NCI-H1417 (cell line): ENCODE measurements around the gene CACNA1D.

Experiments used
- DNase-seq, 3 experiments: peaks; one replicate each; lab custom pipeline; 2025; lab: John Stamatoyannopoulos, UW

The CACNA1D gene

DNA sequence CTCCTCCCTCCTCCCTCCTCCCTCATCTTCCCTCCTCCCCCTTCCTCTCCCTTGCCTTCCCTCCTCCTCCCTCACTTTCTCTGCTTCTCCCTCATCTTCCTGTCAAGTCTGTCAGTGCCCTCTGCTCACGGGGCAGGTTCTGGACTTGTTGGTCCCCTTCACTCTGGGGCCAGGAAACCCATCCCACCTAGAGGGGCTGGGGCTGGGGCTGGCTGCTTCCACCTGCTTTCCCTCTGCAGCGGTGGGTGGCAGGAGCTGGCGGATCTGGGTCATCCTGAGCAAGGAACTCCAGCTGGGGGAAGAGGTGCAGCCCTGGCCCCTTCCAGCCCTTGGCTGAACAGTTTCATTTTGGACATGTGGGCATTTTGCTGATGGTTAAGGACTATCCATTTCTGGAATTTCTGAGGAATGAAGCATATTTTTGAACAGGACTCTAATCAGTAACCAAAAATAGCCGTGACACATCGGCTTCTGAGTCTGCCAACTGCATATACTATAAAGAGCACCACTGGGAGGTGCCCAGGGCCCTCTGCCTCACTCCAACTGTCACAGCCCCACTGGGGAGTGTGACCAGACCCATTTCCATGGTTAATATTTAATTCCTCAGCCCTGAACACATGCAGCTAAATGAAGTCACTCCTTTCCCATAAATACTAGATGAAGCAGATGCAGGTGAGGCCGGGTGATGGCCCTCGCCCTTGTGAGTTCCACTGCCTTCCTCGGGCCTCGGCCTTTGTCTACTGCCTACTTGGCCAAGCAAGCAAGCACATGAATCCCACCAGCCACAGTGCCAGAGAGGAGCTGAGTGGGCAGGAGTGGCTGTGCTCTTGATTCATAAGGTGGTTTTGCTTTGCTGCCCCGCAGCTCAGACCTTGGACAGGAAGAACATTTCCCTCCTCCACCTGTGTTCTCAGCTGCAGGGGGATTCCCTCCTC lies 312.0 kb downstream of the CACNA1D start:
- no peak for DNase-seq

DNA sequence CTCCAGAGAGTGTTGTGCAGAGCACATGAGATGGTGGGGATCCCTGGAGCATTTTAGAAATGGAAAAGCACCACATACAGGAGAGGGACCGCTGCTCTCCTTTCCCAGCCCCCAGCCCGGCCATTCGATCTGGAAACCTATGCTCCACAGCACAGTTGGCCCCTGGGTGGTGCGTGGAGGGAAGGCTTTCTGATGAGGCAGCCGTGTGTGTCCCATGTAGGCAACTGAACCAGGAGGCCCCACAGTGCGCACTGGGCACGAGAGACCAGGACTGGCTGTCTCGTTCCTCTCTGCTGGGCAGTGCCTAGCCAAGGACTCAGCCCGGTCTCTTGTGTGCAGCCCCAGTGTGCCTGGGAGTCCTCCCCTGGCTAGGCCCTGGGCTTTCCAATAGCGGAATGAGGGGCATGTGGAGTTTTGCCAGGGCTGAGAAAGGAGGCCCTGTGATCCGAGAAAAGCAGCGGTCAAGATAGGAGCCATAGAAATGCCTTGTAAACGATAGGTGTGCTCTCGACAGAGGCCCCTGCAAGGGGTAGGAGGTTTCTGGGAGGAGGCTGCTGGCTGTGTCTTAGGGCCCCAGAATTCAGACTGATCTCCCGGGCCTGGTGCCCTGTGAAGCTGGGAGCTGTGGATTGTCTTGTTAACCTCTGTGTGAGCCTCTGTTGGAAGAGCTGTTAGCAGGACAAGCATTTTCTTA lies 312.9 kb downstream of the CACNA1D start:
- no peak for DNase-seq

DNA sequence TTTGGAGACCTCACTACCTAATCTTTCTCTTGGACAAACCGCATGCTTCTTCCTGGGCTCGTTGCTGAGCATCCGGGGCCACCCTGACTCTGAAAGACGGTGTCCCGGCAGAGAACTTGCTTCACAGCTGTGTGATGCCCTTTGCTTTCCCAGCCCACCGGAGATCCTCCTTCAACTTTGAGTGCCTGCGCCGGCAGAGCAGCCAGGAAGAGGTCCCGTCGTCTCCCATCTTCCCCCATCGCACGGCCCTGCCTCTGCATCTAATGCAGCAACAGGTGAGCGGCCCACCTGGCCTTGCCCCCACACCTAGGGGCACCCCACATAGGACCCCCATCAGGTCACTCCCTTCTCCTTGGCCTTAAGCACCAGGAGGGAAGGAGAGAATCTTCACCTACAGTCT lies 314.1 kb downstream of the CACNA1D start:
- no peak for DNase-seq

DNA sequence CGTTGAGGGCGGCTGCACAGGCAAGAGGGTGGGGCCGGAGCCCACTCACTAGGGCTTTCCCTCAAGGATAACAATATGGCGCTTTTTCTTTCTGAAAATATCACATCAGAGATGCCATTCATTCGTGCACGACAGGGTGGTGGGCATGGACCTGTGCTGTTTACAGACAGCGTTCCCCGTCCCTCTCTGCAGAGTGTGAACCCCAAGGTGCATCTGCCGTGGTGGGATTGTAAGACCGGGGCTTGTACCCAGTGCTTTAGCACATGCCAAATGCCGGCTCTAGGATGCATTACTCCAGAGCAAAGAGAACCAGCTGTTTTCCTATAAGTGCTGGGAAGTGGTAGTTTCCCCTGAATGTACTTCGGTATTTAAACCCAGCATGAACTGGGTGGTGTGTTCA lies 314.9 kb downstream of the CACNA1D start:
- no peak for DNase-seq

DNA sequence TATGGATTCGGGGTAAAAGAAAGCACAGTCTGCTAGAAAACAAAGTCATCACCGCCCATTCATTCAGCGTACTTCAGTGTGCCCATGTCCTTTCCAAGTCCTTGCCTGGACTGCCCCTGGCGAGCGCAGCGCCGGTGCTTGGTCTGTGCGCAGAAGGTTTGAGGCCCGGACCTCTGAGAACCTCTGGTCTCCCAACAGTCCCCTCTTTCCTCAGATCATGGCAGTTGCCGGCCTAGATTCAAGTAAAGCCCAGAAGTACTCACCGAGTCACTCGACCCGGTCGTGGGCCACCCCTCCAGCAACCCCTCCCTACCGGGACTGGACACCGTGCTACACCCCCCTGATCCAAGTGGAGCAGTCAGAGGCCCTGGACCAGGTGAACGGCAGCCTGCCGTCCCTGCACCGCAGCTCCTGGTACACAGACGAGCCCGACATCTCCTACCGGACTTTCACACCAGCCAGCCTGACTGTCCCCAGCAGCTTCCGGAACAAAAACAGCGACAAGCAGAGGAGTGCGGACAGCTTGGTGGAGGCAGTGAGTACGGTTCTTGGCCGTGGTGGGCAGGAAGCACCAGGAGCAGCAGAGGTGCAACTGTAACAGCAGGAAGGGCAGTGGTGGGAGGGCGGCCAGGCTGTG lies 315.5 kb downstream of the CACNA1D start:
- no peak for DNase-seq

DNA sequence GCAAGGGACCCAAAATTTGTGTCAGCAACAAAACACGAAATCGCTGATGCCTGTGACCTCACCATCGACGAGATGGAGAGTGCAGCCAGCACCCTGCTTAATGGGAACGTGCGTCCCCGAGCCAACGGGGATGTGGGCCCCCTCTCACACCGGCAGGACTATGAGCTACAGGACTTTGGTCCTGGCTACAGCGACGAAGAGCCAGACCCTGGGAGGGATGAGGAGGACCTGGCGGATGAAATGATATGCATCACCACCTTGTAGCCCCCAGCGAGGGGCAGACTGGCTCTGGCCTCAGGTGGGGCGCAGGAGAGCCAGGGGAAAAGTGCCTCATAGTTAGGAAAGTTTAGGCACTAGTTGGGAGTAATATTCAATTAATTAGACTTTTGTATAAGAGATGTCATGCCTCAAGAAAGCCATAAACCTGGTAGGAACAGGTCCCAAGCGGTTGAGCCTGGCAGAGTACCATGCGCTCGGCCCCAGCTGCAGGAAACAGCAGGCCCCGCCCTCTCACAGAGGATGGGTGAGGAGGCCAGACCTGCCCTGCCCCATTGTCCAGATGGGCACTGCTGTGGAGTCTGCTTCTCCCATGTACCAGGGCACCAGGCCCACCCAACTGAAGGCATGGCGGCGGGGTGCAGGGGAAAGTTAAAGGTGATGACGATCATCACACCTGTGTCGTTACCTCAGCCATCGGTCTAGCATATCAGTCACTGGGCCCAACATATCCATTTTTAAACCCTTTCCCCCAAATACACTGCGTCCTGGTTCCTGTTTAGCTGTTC lies 316.9 kb downstream of the CACNA1D start:
- DNase-seq: no peak

DNA sequence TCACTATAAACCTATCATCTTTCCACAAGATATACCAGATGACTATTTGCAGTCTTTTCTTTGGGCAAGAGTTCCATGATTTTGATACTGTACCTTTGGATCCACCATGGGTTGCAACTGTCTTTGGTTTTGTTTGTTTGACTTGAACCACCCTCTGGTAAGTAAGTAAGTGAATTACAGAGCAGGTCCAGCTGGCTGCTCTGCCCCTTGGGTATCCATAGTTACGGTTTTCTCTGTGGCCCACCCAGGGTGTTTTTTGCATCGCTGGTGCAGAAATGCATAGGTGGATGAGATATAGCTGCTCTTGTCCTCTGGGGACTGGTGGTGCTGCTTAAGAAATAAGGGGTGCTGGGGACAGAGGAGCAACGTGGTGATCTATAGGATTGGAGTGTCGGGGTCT lies 318.0 kb downstream of the CACNA1D start:
- peak in 1 of 3 experiments; percentile 32 for DNase-seq

DNA sequence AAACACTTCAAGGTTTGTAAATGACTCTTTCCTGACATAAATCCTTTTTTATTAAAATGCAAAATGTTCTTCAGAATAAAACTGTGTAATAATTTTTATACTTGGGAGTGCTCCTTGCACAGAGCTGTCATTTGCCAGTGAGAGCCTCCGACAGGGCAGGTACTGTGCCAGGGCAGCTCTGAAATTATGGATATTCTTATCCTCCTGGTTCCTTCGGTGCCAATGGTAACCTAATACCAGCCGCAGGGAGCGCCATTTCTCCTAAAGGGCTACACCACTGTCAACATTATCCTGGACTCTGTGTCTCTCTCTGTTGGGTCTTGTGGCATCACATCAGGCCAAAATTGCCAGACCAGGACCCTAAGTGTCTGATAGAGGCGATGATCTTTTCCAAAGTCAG lies 318.8 kb downstream of the CACNA1D start:
- no peak for DNase-seq

DNA sequence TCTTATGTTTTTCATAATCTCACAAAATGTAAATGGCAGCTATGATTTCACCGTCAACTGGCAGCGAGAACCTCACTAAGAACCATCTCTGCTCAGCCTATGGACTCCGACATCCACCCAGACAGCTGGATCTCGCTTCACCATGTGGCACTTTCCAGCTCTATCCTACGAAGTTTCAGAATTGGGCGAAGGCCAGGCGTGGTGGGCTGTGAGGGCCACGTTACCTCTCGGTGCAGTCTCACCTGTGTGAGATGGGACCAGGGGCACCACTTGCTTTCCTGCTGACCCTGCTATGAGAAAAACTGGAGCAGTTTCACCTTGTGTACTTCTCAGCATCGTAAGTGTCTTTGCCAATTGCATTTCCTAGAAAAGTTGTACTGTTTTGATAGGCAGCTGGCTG lies 319.5 kb downstream of the CACNA1D start:
- DNase-seq: no peak

DNA sequence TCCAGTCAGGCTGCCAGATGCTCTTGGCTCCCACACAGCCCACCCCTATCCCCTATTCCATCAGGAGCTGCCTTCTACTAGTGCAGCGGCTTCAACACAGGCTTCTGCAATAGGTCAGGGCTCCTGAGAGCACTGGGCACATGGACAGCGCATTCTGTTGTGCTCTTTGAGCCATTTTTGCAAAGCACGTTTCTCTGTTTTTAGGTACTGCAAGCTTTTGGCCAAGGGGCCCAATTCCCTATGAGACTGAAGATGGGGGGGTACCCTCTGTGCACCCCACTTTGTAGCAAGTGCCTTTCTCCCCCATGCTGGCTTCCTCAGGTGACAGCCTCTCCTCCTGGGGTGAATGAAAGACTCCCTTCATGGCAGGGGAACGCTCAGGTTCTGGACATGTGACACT lies 320.7 kb downstream of the CACNA1D start:
- DNase-seq: no peak

DNA sequence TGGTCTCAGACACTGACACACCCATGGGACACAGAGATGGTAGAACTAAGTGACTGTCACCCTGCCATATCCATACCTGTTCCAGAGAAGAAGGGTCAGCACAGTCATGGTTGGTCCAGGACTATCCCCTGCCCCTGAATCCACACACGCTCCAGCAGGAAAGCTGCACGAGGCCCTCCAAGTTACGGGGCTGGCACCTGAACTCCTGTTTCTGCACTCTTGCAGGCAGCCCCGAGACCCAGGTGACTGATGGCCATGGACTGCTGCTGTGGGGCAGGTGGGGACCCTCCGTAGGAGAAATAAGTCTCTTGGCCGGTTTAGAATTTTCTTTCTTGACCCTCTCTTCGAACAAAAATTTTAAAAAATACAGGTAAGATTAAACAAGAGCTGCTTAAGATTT lies 321.2 kb downstream of the CACNA1D start:
- DNase-seq: no peak

DNA sequence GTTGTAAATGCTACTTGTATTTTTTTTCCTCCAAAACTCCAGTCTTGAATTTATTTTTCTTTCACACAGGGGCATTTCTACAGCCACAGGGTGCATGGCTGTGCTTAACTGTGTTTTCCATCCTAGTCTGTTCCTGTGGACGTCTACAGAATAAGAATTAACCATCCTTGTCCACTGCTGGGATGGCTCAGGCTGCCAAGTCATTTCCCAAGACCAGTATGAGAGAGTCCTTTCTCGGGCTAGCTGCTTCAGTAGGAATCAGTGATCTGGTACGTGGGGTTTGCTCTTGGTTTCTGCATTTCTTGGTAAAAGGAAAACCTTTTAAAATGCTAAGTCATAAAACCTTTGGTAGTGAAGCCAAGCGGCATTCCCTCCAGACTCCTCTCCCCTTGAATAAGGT lies 322.0 kb downstream of the CACNA1D start:
- no peak for DNase-seq

DNA sequence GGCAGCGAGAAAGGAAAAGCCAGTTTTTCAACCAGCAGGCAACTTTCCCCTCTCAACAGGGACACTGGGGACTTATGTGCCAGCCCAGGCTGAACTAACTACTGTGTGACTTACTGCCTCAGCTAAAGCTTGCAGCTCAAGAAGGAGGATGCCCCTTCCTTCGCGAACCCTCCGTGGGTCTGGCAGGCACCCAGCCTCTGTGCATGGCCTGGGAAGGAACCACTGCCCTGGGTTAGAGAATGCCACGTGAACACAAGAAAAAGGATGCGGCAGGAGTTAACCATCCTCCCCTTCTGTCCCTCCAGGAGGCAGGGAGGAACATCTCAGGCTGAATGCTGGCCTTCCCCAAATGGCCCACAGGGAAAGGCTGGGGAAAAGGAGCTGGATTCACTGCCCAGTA lies 322.8 kb downstream of the CACNA1D start:
- DNase-seq: no peak

DNA sequence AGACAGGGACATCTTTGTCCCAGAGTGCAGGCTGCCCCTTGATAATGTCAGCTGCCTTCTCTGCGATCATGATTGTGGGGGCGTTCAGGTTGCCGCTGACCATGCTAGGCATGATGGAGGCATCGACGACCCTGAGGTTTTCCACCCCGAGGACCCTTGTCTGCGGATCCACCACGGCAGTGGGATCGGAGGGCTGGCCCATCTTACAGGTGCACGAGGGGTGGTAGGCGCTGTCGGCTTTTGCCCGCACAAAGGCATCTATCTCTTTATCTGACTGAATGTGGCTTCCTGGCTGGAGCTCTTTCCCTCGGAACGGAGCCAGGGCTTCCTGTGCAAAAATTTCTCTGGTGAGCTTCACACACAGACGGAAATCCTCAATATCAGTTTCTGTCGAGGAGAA lies 323.4 kb downstream of the CACNA1D start:
- no peak for DNase-seq

DNA sequence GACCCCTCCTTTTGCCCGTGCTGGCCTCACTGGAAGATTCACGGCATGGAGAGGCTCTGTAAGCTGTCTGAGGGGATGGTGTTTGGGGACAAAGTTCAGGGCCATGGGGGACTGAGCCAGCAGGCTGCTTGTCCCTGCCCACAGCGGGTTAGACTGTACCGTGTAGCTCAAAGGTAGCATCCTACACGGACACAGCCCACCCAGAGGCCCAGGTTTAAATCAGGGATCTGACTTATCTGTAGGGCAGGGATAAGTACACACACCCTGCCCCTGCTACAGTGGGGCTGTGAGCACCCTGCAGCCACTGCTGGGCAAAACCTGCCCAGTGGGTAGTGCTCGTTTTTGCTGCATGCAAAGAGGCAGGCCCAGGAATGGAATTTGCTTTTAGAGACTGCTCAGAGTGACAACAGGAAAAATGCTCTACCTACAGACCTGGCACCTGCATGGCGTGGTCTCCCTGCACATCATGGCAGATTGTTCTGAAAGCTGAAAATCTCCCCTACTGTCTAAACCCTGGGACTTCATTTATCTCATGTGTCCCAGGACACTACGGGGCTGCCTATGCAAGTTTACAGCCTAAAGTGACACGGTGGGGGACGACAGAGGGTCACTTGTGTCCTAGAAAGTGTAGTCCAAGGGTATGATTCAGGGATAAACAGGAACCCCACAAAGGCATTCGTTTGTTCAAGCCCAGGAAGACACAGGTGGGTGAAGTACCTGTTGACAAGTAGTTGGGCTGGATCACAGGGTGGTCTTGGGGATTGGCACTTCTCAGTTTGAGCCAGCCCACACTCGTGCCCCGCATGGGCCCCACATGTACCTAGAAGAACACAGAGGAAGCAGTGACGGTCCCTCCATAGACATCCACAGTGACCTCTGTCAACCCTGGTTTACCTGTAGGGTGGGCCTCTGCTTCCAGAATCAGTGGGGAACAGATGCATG lies 324.1 kb downstream of the CACNA1D start:
- no peak for DNase-seq

DNA sequence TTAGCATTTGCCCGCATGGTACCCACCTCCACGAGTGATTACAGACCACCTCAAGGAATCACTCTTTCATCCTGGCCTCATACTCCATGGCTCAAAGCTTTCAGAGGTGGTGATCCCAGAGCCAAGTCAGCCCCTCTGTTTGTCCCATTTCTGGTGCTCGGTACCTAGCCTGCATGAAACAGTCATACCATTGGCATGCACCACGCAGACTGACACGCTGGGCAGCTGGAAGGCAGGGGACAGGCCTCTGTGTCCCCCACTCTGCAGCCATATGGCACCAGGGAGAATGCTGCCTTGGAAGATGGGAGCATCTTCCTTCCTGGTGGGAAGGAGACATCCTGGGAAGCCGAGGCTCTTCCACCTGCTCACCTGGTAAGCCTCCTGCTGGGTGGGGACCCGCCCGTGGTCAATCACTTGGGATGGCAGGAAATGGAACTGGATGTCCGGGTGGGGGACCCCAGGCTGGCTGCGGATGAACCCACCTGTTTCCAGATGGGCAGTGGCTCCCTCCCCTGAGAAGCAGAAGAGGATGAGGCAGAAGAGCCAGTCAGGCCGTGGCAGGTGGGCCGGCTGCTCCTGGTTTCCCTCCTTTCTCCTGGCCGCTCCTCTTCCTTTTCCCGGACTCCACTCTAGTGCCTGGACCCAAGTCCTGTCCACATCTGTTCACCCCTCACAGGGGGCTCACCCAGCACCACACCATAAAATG lies 324.9 kb downstream of the CACNA1D start:
- DNase-seq: no peak

DNA sequence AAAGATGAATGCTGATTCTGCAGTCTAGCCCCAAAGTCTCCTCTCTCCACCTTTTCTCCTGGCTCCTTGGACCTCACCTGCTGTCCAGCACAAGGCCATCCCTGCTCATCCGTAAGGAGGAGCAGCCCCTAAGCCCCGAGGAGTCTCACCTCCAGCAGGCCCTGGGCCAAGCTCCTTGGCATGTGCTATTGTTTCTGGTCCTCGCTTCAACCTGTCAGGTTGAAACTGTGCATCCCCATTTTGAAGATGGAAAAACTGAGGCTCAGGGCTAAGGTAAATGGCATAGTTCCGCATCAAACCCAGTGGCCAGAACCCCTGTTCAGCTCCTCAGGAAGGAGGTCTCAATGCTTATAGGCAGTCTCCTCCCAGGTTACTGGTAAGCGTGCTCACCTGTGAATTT lies 325.7 kb downstream of the CACNA1D start:
- no peak for DNase-seq

DNA sequence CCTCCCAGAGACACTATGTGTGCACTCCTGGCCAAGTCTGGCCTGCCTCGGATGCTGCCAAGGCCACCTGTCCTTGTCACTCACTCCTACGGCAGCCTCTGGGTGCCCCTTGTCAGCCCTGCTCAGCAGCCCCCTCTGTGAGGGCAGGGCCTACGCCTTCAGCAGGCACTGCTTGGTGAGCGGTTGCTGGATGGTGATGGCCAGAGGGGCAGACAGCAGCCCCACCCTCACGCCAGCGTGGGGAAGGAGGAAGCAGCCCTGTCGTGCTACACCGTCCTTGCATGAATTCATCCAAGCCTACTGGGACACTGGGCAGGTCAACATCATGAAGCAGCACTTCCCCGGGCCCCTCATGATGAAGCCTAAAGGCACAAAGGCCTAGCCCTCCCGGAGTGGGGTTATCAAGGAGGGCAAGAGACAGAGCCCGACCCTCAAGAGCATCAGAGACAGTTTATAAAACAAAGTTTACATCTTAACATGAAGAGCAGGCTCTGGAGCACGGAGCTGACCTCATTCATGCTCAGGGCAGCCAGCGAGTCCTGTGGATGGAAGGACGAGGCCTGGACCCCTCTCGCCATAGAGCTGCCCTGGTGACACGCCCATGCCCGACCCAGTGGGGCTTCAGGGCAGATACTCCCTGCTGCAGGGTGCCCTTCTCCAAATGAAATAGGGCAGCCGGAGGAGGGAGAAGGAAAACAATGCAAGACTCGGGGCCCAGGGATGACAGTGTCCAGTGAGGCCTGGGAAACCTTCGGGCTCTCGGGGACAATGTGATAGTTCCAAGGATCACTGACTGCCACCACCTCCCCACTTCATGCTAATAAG lies 326.6 kb downstream of the CACNA1D start:
- no peak for DNase-seq

DNA sequence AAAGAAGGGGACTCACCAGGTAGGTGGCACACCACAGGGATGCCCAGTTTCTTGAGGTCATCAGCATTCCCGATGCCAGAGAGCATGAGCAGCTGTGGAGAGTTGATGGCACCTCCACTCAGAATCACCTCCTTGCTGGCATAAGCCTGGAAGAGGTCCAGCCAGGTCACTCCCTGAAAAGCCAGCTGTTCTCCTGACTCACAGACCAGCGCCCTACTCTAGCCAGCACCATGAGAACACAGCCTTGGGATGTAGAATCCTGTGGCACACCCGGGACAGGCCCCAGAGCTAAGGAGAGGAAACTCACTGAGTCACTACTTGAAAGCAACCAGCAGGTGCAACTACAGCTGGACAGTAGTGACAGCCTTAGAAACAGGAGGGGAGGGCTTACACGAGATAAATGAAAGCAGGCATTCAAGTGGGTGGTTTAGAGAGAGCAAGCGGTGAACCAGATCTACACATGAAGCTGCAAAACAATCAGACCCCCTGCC lies 327.3 kb downstream of the CACNA1D start:
- peak in 2 of 3 experiments; percentile 31 to 35 for DNase-seq
